GM18498 (cell line): ENCODE results near the gene OR10A2.
"Not testable (repeated sequence)": the region's sequence is repeated elsewhere in the genome, so short reads cannot be mapped to it uniquely, and the experiment has no call there.

Source experiments
- ATAC-seq: cut with Tn5 transposase; IDR thresholded peaks from one replicate; pipeline ENCODE4 v1.9.1; 2021; ENCODE audit warnings: mild to moderate bottlenecking, moderate library complexity; ENCODE audit not compliant: unreplicated experiment

OR10A2 gene

DNA sequence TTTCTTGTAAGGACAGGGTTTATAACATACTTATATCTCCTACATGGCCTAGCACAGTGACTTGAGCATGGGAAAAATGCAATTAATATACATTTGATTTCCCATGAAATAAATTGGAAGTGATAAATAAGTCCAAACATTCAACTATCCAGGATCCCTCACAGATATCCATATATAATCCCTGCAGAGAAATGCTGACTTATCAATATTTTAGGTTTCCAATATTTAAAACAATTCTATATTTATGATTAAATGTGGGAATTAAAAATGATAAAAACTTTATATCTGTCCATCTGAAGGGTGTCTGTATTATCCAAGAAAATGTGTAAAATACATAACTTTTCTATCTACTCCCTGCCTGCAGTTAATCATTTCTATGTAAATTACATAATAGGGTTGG is 19.9 kb downstream of the OR10A2 start:
- no peak for ATAC-seq

GRCh38 chr11:6887711-6888110 is 24.9 kb downstream of the OR10A2 start:
- ATAC-seq = not testable (repeated sequence)

GRCh38 chr11:6888830-6889229 is 26.0 kb downstream of the OR10A2 start:
- ATAC-seq = no peak

DNA sequence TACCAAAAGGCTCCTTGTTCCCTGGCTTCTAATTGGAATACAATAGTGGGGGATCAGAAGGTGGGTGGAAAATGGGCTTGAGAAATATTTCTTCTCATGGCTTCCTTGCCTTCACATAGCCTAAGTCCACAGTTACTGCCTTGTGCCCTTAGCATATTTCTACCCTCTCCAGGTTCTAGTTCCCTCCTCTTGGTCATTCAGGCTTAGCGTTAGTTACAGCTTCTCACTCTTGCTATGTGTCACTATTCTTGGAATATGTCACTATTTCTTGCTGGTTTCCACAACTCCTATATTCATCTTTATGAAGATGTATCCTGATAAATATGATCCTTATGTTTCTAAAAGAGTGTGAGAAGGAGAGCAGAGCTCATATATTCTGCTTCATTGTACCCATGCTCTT is 27.0 kb downstream of the OR10A2 start:
- ATAC-seq = no peak

DNA sequence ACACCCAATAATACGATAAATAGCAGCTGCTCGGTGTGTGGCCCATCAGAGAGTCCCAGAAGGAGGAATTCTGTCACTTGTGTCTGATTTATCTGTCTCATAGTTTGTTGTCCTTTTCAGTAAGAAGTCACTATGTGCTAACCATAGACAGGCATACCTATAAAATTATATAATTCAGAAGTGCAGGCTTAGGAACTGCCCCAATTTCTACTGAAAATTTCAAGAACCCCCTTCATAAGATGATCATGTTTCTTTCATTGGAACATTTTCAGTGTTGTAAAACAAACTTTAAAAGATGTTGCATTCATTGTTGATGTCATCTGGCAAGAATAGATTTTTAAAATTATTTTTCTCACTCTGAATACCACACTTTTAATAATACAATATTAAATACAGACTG is 29.5 kb downstream of the OR10A2 start, which contains the start of gene OR2D2:
OR2D2 (minus strand) TSS at position 101 of the 400 bp plus-strand sequence; CDS start at position 101, 0 bp downstream.
- no peak for ATAC-seq

DNA sequence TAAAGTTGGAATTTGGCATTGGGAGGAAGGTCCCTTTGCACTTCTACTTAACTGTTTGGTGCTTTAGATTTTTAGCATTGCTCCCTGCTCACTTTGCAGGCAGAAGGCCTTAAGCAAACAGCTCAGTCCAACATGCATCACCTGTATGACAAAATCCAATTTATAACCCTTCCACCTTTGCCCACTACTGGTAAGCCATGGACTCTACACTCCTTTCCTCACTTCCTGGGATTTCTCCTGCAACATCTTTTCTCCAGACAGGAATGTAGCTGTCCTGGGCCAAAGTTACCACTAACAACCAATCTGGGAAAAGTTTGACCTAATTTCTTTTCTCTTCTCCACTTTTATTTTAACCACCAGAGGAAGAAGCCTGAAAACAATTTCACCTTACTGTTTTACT is 31.2 kb downstream of the OR10A2 start:
- ATAC-seq = no peak

GRCh38 chr11:6895010-6895409 is 32.2 kb downstream of the OR10A2 start:
- ATAC-seq = peak; percentile 92

GRCh38 chr11:6898911-6899310 is 36.1 kb downstream of the OR10A2 start:
- ATAC-seq = no peak

- no peak for ATAC-seq
Measured at GRCh38 chr11:6900327-6900999, 37.6 kb downstream of the OR10A2 start.

DNA sequence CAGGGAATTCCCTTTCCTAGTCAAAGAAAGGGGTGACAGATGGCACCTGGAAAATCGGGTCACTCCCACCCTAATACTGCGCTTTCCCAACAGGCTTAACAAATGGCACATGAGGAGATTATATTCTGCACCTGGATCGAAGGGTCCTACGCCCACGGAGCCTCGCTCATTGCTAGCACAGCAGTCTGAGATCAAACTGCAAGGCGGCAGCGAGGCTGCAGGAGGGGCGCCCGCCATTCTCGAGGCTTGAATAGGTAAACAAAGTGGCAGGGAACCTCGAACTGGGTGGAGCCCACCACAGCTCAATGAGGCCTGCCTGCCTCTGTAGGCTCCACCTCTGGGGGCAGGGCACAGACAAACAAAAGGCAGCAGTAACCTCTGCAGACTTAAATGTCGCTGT is 41.9 kb downstream of the OR10A2 start:
- ATAC-seq = not testable (repeated sequence)

DNA sequence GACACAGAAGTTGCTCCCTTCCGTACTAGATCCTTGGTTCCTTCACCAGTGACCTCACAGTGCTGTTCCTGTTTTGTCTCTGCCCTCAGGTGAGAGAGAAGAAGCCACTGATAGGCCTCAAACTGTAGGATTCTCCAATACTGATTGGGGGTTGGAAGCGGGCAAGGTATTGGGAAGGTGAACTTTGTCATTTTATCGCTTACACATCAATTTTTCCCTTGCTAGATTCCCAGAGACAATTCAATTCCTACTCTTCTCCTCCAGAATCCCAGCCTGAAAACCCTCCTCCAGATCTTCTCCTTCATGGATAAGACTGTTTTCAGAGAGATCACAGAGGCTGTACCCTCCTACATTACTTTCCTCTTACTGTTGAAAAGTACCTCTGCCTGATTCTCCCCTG is 48.5 kb downstream of the OR10A2 start:
- no peak for ATAC-seq

GRCh38 chr11:6911948-6912347 is 49.1 kb downstream of the OR10A2 start:
- no peak for ATAC-seq

GRCh38 chr11:6919698-6920097 is 56.8 kb downstream of the OR10A2 start:
- no peak for ATAC-seq

DNA sequence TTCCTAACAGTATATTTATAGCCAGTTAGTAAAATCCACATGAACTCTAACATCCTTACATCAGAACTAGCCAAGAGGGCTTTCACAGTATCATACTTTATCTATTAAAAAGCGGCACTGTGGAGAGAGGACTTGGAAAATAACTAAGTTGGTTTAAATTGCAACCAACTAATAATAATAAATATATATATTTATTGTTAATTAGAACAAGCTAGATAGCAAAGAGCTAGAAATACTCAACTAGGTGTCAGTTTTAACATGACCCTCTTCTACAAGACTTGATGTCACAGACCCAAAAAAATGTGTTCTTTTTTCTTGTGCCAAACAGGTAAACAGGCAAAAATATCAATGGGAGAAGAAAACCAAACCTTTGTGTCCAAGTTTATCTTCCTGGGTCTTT is 57.8 kb downstream of the OR10A2 start, which contains the start of gene OR2D3:
OR2D3 (plus strand) TSS at position 301 of the 400 bp plus-strand sequence; CDS start at position 301, 0 bp downstream.
- no peak for ATAC-seq
